ENCODE measurements around the gene MCFD2. TPM values are rescaled to one million over a fixed set of nuclear protein-coding genes. Genes with fewer than 3 reads are reported as not detected.

MCFD2 gene
- total RNA-seq, 2 donors from 2014 or later: 42.2 to 73.7 TPM

DNA sequence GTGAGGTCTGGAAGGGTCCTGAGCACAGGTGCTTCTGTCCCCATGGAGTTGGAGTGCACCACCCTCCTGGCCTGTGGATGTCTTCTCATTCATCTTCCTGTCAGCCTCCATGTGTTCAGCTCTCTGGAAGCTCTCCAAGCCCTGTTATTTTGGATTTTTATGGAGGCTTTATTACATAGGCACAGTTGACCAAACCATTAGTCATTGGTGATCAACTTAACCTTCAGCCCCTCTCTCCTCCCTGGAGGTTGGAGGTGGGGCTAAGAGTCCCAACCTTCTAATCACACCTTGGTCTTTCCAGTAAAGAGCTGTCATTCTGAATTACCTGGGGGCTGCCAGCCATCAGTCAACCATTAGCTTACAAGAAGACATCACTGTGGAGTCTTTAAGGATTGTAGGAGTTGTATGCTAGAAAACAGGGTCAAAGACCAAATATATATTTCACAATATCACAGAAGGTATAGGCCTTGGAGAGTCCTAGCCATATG is 7.5 kb upstream of the MCFD2 start:
- Histone ChIP-seq H3K36me3 (replicated peaks in 1 of 2; ENCODE audit: insufficient read depth in 1 of 2, low read depth in 2 of 2) (no peaks in the 10 kb centered on the region), H3K9me3 (no peaks in the 10 kb centered on the region), H3K27ac (no peak overlapping the region), H3K27me3 (no peaks in the 10 kb centered on the region), H3K4me3 (no peak overlapping the region), H3K4me1 (peaks cover 3% of the 10 kb centered on the region)
- no peak for DNase-seq
- intact Hi-C loops (cut with DNase I): no loop called here
- no peak for ATAC-seq
- TF ChIP-seq POLR2A (IDR thresholded peaks at IDR 0.05) (no peak), CTCF (IDR thresholded peaks at IDR 0.05) (no peak)

GRCh38 chr2:46922606-46923005 is 7.0 kb upstream of the MCFD2 start:
- Histone ChIP-seq H3K4me1 (peaks cover 3% of the 10 kb centered on the region), H3K36me3 (replicated peaks in 1 of 2; ENCODE audit: insufficient read depth in 1 of 2, low read depth in 2 of 2) (no peaks in the 10 kb centered on the region), H3K9me3 (no peaks in the 10 kb centered on the region), H3K27me3 (no peaks in the 10 kb centered on the region), H3K27ac (no peak overlapping the region), H3K4me3 (no peak overlapping the region)
- intact Hi-C loops (cut with DNase I): no loop called here
- TF ChIP-seq CTCF (IDR thresholded peaks at IDR 0.05): no peak
- TF ChIP-seq POLR2A (IDR thresholded peaks at IDR 0.05): no peak
- WGBS, 2 donors: 77 to 79% methylated on average over 4 of the region's 4 CpGs
- no peak for DNase-seq
- no peak for ATAC-seq

GRCh38 chr2:46921676-46922448 is 6.3 kb upstream of the MCFD2 start:
- Histone ChIP-seq H3K9me3 (no peaks in the 10 kb centered on the region), H3K36me3 (replicated peaks in 1 of 2; ENCODE audit: insufficient read depth in 1 of 2, low read depth in 2 of 2) (no peaks in the 10 kb centered on the region), H3K27me3 (no peaks in the 10 kb centered on the region), H3K4me1 (peaks cover 8% of the 10 kb centered on the region), H3K27ac (no peak overlapping the region), H3K4me3 (no peak overlapping the region)
- DNase-seq: no peak
- ATAC-seq: no peak
- intact Hi-C loops (cut with DNase I): no loop called here
- 87 to 88% methylated on average over 11 of the region's 11 CpGs for WGBS, 2 donors
- TF ChIP-seq POLR2A (IDR thresholded peaks at IDR 0.05) (no peak), CTCF (IDR thresholded peaks at IDR 0.05) (no peak)

- intact Hi-C loops (cut with DNase I): no loop called here
- Histone ChIP-seq H3K4me1 (peaks cover 29% of the 10 kb centered on the region), H3K9me3 (no peaks in the 10 kb centered on the region), H3K4me3 (no peak overlapping the region), H3K36me3 (replicated peaks in 1 of 2; ENCODE audit: insufficient read depth in 1 of 2, low read depth in 2 of 2) (no peaks in the 10 kb centered on the region), H3K27ac (no peak overlapping the region), H3K27me3 (no peaks in the 10 kb centered on the region)
- TF ChIP-seq POLR2A (IDR thresholded peaks at IDR 0.05) (no peak), CTCF (IDR thresholded peaks at IDR 0.05) (no peak)
- no peak for DNase-seq
- ATAC-seq: no peak
Observed at GRCh38 chr2:46917628-46918027, 2.0 kb upstream of the MCFD2 start.

Measured in body of pancreas (tissue), 4 donors.